ENCODE measurements around the gene TPD52L2.
"Not testable (repeated sequence)": the region's sequence is repeated elsewhere in the genome, so short reads cannot be mapped to it uniquely, and the experiment has no call there.

Gene TPD52L2

GRCh38 chr20:63835021-63835858 is 29.8 kb upstream of the TPD52L2 start:
- DNase-seq (ENCODE audit: low spot score) = peak; percentile 93

GRCh38 chr20:63836458-63837344 is 28.4 kb upstream of the TPD52L2 start:
- DNase-seq (ENCODE audit: low spot score) = no peak

DNA sequence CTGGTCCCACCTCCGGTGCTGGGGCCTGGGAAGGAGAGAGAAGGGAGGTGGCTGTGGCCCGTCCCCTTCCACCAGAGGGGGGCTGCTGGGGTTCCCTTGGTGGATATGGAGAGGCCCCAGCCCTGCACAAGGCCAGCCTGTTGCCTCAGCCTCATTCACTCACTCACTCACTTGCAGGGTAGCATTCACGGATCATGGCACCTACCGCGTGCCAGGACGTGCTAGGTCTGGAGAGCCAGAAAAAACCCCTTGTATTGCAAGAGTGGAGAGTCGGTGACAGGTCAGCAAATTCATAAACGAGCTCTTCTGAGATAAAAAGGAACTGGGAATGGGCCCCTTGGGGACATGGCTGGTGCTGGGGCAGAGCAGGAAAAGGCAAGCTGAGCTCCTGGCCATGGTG is 27.6 kb upstream of the TPD52L2 start:
- DNase-seq (ENCODE audit: low spot score) = no peak

- DNase-seq (ENCODE audit: low spot score) = no peak
Observed at GRCh38 chr20:63839620-63840019, 25.4 kb upstream of the TPD52L2 start.

DNA sequence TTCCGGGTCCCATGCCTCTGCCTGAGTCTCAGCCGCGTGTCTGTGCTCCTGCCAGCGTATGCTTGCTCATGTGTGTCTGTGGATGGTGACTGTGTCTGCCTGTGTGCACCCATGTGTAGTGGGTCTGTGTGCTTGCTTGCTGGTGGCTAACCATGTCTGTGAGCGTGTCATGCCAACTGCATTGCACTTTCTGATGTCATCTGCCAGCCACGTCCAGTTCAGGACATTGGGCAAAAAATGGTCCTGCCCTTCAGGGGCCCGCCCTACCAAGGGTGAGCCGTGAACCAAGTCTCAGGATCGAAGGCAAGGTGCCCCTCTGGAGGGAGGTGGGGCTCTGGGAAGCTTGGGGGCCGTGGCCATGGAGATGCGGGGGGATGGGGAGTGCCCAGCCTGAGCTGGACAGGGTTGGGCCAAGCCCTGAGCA is 24.7 kb upstream of the TPD52L2 start:
- DNase-seq (ENCODE audit: low spot score) = no peak

DNA sequence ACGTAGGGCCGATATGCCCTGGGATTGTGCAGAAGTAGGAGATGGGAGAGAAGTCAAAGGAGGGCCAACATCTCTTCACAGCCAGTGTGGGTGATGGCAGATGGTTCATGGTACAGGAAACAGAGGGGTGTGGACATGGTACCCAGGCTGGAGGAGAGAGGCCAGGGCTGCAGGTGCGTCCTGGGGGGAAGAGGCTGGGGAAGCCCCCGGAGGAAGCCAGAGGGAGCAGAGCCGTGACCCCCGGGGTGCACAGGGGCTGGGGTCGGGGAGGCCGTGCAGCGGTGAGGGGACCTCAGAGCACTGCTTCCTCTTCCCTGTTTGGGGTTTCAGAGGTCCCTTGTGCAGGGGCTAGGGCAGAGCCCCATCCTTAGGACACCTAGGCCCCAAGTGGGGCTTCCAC is 22.8 kb upstream of the TPD52L2 start:
- no peak for DNase-seq (ENCODE audit: low spot score)

DNA sequence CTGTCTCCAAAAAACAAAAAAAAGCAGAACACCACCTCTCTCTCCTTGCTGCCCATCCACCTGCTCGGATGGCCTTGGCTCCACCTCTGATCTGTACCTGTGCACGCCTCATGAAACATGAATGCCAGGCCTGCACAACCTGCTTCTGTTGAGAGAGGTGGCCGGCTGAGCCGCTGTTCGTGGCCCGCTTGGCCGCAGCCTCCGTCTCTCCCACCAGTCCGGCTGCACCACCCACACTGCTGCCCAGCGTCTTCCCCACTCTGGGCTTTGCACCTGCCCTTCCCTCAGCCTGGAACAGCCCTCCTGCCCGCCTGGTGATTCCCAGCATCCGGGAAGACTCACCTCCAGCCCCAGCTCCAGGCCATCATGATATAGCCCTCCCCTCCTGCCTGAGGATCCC is 21.8 kb upstream of the TPD52L2 start:
- DNase-seq (ENCODE audit: low spot score) = no peak

DNA sequence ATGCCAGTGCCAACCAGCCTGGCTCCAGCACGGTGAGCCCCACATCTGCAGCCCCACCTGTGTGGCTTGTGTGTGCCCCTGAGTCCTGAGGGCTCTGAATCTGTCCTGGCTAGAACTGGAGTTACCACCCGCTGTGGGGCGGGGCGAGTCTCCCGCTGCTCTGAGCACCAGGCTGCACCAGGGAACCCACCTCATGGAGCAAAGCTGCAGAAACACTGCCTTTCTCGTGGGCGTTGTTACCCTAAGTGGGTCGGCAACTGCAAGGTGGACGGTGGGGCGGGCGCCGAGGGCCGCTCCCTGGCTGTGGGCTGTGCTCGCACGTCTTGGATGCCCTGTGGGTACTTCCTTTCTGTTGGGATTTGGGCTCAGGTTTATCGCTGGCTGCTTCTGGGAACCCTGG is 21.3 kb upstream of the TPD52L2 start:
- no peak for DNase-seq (ENCODE audit: low spot score)

- no peak for DNase-seq (ENCODE audit: low spot score)
Observed at GRCh38 chr20:63844511-63844991, 20.5 kb upstream of the TPD52L2 start.

DNA sequence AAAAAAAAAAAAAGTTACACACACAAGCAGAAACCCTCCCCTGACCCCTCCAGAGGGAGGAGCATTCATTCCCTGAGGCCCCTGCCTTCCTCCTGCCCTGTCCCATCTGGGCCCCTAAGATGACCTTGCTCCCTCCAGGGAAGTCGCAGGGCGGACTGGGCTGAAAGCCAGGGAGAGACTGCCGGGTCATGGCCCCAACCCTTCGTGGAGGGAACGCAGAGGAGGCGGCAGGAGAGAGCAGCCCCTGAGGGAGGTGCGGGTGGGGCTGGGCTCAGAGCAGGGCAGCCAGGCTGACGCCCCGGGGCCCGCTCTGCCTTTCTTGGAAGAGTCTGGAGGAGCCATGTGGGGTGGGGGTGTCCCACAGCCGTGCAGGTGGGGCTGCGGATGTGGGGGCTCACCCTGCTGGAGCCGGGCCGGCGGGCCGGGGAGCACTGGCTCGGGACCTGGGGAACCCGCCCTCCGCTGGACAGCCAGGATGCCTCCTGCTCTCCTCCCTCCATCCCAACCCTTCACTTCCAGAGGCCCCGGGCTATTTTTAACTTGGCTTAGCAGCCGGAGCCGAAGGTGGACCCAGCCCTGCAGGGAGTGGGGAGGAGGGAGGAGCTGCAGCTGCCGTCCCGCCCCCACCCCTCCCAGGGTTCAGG is 18.8 kb upstream of the TPD52L2 start:
- DNase-seq (ENCODE audit: low spot score) = peak; percentile 80

DNA sequence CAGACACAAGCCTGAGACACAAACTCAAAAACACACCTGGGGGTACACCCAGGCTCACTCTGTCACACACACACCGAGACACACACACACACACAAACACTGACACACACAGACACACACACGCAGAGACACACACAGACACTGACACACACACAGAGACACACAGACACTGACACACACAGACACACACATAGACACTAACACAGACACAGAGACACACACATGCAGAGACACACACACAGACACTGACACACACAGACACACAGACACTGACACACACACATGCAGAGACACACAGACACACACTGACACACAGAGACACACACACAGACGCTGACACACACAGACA is 18.2 kb upstream of the TPD52L2 start:
- no peak for DNase-seq (ENCODE audit: low spot score)

GRCh38 chr20:63847237-63848002 is 17.6 kb upstream of the TPD52L2 start:
- DNase-seq (ENCODE audit: low spot score) = peak; percentile 69

GRCh38 chr20:63848003-63848911 is 16.8 kb upstream of the TPD52L2 start:
- no peak for DNase-seq (ENCODE audit: low spot score)

DNA sequence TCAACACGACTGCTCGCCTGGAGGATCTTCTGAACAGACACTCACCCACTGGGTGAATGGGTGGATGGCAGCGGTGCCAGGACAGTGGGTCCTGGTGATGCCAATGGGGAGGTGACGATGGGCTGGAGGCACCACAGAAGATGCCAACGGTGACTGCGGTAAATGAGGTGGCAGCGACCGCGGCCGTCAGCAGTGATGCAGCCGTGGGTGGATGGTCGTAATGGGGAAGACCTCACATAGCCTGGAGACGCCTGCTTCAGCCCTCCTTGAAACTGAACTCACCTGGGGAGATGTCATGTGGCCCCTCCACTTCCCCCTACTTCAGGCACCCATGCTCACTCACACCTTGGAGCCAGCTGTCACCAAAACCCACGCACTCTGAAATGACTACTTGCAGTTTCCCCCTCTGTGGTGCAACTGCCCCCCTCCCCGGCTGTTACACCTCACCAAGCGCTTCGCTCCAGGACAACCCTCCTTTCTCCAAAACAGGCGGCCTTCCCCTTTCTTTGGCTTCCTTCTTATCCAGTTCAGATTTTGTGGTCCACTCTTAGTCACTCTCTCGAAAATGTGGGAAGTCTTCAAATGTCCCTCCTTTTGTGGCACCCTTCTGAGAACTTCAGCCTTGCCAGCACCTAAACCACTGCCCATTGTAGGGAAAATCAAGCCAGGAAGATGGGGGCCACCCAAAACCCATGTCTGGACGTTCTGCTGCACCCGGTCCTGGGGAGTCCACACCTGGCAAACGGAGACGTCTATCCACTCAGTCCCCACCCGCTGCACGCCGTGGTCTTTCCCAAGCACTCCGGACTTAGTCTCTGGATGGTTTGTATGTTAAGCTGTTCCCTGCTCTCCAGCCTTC is 14.2 kb upstream of the TPD52L2 start:
- peak; percentile 44 for DNase-seq (ENCODE audit: low spot score)

GRCh38 chr20:63851548-63851943 is 13.5 kb upstream of the TPD52L2 start:
- DNase-seq (ENCODE audit: low spot score) = not testable (repeated sequence)

GRCh38 chr20:63853733-63854068 is 11.4 kb upstream of the TPD52L2 start:
- not testable (repeated sequence) for DNase-seq (ENCODE audit: low spot score)

GRCh38 chr20:63854069-63854765 is 10.9 kb upstream of the TPD52L2 start:
- peak; percentile 58 for DNase-seq (ENCODE audit: low spot score)

DNA sequence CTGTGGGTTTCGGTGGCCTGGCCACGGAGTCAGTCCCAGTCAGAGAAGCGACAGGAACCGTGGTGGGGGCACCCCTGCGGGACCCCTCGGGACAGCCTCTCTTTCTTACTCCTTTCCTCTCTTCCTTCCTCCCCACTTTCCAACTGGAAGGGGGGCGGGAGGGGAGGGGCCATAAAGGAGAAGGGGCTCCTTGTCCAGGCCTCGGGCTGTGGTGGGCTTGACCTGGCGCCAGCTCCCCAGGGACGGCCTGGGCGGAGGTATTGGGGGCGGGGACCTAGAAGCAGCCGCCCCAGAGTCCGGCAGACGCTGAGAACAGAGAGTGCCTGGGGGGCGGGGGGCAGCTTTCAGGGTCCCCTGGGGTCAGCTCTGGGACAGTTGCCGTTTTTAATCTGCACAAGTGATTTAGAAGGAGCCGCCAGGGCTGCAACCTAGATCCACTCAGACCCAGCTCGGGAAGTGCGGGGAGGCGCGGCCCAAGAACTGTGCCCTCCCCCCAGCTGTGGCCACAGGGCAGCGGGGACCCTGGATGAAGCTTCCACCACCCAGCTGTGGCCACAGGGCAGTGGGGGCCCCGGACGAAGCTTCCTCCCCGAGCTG is 10.2 kb upstream of the TPD52L2 start:
- peak; percentile 58 for DNase-seq (ENCODE audit: low spot score)
